C1 segment of cervical spinal cord (tissue), 14 donors: ENCODE data around the gene SPATA31D1.

Source experiments
- DNase-seq, 14 donors: peaks; one replicate each; lab custom pipeline; 2025; lab: John Stamatoyannopoulos, UW

Gene SPATA31D1

GRCh38 chr9:82021198-82021597 lies 32.6 kb downstream of the SPATA31D1 start:
- peak in 2 of 14 donors; percentile 2 to 92 for DNase-seq

GRCh38 chr9:82022121-82022520 lies 33.5 kb downstream of the SPATA31D1 start:
- DNase-seq: peak in 1 of 14 donors; percentile 79

GRCh38 chr9:82024908-82025307 lies 36.3 kb downstream of the SPATA31D1 start:
- no peak for DNase-seq

GRCh38 chr9:82031538-82032280 lies 43.1 kb downstream of the SPATA31D1 start:
- peak in 6 of 14 donors; percentile 3 to 77 (median 28) for DNase-seq

GRCh38 chr9:82034956-82035731 lies 46.6 kb downstream of the SPATA31D1 start:
- no peak for DNase-seq

- peak in 1 of 14 donors; percentile 80 for DNase-seq
These were observed 47.5 kb downstream of the SPATA31D1 start for GRCh38 chr9:82036086-82036485.

- DNase-seq: no peak
These were observed 48.6 kb downstream of the SPATA31D1 start for GRCh38 chr9:82037126-82037525.

- DNase-seq: peak in 1 of 14 donors; percentile 3
These were observed 50.3 kb downstream of the SPATA31D1 start for GRCh38 chr9:82038897-82039296.
